ENCODE results near the gene PGM5. TPM values are rescaled to one million over a fixed set of nuclear protein-coding genes. Genes with fewer than 3 reads are reported as not detected.

PGM5 gene
- total RNA-seq, 1 donor from 2014 or later, result not detected

DNA sequence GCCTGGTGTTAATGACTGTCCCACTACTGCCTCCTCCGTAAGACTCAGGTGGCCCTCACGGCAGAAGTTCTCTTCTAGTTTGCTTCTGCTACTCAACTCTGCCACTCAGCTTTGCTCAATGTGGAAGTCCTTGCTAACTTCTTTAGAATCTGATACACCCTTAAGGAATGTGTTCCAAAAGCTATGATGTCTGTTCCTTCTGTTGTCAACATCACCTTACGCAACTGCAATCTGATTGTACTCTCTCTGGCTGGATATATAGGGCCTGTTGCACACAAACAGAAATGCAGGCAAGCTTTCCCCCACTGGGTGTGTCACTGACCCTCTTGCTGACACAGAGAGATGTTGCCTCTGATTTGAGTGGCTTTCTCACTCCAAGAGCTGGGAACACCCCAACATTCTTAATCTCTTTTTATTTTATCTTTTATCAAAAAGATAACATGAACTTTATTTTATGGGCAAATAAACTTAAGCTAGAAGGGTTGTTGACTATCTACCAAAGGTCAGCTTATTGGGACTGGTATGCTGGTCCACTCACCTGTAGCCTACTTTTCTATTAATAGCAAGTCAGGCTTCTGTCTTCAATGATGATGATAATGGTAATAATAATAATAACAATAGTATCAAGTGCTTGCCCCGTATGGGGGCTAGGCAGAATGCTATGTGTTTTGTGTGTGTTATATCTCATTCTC lies 159.1 kb downstream of the PGM5 start:
- Mint-ChIP-seq H3K27me3 (ENCODE audit: insufficient read depth) (no peaks in the 10 kb centered on the region), H3K27ac (no peak overlapping the region), H3K4me1 (ENCODE audit: low read depth) (no peaks in the 10 kb centered on the region), H3K9me3 (peaks cover 14% of the 10 kb centered on the region), H3K36me3 (ENCODE audit: low read depth) (no peaks in the 10 kb centered on the region), H3K4me3 (no peak overlapping the region)
- intact Hi-C loops (cut with micrococcal nuclease), result no loop called here
- DNase-seq (ENCODE audit: low spot score), result no peak

DNA sequence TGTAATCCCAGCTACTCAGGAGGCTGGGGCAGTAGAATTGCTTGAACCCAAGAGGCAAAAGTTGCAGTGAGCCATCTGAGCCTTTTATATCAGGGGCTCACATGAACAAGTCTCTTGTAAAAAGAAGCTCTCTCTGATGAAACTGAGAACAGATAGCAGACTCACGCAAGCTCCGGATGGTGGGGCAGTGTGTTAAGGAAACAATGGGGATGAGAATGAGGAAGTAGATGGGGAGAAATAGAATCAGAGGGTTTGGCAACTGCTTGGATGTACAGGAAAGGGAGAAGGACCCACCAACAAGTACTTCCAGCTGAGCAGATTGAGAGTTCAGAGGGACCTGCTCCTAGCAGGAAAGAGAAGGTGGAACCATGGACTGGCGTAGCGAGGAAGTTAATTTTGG lies 165.7 kb downstream of the PGM5 start:
- no peak for DNase-seq (ENCODE audit: low spot score)
- H3K27ac Mint-ChIP-seq, result no peak overlapping the region
- peaks cover 2% of the 10 kb centered on the region for H3K27me3 Mint-ChIP-seq (ENCODE audit: insufficient read depth)
- H3K4me3 Mint-ChIP-seq, result no peak overlapping the region
- peaks cover 14% of the 10 kb centered on the region for H3K9me3 Mint-ChIP-seq
- no peaks in the 10 kb centered on the region for H3K36me3 Mint-ChIP-seq (ENCODE audit: low read depth)
- H3K4me1 Mint-ChIP-seq (ENCODE audit: low read depth), result no peaks in the 10 kb centered on the region
- intact Hi-C loops (cut with micrococcal nuclease), result no loop called here

DNA sequence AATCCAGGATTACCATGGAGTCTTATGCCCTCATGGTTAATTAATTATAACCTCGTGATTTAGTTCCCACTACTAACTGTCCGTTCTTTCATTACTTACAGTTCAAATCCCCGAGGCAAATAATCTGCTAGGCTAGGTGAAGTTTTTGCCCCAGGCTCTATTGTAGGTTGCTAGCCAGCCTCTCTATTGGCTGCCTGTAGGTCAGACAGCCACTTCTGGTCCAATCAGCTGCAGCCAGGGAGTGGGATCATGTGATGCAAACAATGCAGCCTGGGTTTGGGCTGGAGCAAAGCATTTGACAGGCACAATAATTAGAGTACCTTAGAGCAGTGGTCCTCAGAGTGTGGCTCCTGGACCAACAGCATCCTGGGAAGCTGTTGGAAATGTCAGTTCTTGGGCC lies 166.5 kb downstream of the PGM5 start:
- Mint-ChIP-seq H3K4me1 (ENCODE audit: low read depth) (no peaks in the 10 kb centered on the region), H3K27ac (no peak overlapping the region), H3K27me3 (ENCODE audit: insufficient read depth) (peaks cover 4% of the 10 kb centered on the region), H3K9me3 (peaks cover 7% of the 10 kb centered on the region), H3K36me3 (ENCODE audit: low read depth) (no peaks in the 10 kb centered on the region), H3K4me3 (no peak overlapping the region)
- no peak for DNase-seq (ENCODE audit: low spot score)
- intact Hi-C loops (cut with micrococcal nuclease), result no loop called here

DNA sequence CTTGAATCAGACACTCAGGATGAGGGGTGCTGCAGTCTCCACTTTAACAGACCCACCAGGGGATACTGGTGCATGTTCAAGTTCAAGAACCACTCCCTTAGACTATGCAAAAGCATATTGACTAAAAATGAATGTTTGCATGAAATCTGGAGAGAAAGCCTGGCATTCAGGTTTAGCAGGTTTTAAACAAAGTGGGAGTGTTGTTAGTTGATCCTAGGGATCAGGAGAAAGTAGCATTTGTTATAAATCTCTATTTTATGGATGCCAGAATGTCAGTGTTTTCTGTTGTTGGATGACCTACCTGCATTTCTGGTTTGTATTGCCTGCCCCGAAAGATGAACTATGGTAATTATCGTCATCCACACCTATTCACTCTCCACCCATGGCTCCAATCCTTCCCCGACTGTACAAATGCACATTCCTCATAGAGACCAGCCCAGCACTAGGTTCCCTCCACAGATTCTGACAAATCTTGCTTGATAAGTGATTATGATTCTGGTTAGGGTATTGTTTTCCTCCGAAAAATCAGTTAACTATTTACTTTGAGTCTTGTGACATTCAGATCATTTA lies 167.0 kb downstream of the PGM5 start:
- no peaks in the 10 kb centered on the region for H3K4me1 Mint-ChIP-seq (ENCODE audit: low read depth)
- intact Hi-C loops (cut with micrococcal nuclease), result no loop called here
- no peak for DNase-seq (ENCODE audit: low spot score)
- H3K27me3 Mint-ChIP-seq (ENCODE audit: insufficient read depth), result peaks cover 5% of the 10 kb centered on the region
- H3K36me3 Mint-ChIP-seq (ENCODE audit: low read depth), result no peaks in the 10 kb centered on the region
- peaks cover 2% of the 10 kb centered on the region for H3K9me3 Mint-ChIP-seq
- H3K4me3 Mint-ChIP-seq, result no peak overlapping the region
- H3K27ac Mint-ChIP-seq, result no peak overlapping the region

DNA sequence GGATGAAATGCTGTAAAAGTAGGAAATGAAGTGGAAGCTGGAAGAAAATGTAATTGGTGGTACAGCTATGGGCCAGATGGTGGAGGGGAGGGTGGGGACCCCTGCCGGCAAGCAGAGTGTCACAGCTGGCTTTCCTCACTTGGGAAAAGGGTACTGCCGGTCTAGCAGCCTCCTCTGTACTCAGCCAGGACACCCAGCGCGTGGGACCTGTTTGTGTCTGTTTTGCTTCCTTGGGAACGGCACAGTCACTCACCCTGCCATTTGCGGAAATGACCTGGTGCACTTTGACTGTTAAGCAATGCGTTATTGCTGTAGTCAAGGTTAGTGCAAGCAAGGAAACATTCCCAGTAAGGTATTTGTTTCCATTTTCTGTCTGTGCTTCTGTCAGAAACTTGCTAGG lies 174.2 kb downstream of the PGM5 start:
- Mint-ChIP-seq H3K4me3 (no peak overlapping the region), H3K36me3 (ENCODE audit: low read depth) (no peaks in the 10 kb centered on the region), H3K27ac (no peak overlapping the region), H3K4me1 (ENCODE audit: low read depth) (no peaks in the 10 kb centered on the region), H3K9me3 (no peaks in the 10 kb centered on the region), H3K27me3 (ENCODE audit: insufficient read depth) (peaks cover 8% of the 10 kb centered on the region)
- intact Hi-C loops (cut with micrococcal nuclease), result no loop called here
- DNase-seq (ENCODE audit: low spot score), result no peak

DNA sequence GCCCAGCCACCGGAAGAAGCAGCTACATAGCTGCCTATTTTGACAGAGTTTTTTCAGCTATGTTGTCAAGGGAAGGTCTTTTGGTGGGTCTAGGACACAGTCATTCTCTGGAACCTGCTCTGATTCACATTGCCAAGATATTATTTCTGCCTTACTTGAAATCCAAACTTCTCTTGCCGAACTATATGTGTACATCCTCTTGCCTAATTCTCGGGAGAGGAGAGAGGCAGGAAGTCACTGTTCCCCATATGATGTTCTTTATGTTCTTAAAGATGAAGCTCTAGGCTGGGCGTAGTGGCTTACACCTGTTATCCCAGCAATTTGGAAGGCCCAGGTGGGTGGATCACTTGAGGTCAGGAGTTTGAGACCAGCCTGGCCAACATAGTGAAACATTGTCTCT lies 175.7 kb downstream of the PGM5 start:
- H3K27ac Mint-ChIP-seq, result no peak overlapping the region
- no peaks in the 10 kb centered on the region for H3K36me3 Mint-ChIP-seq (ENCODE audit: low read depth)
- peaks cover 10% of the 10 kb centered on the region for H3K27me3 Mint-ChIP-seq (ENCODE audit: insufficient read depth)
- no peaks in the 10 kb centered on the region for H3K9me3 Mint-ChIP-seq
- intact Hi-C loops (cut with micrococcal nuclease), result no loop called here
- no peak for DNase-seq (ENCODE audit: low spot score)
- H3K4me1 Mint-ChIP-seq (ENCODE audit: low read depth), result no peaks in the 10 kb centered on the region
- no peak overlapping the region for H3K4me3 Mint-ChIP-seq

DNA sequence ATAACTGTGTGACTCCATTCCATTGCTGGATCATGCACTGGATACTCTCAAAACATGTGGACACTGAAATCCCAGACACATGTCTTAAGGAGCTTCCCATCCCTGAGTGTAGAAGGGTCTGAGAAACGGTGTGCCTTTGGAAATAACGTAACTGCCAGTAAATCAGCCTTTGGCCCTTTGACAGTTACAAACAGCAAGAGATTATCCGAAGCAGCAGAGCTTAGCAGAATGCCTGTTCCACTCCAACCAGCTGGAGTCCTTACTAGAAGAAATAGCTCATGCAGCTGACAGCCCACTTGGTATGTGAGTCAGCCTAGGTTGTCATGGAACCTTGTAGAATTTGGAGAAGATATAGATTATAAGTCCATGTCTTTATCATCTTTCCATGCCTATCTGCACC lies 177.3 kb downstream of the PGM5 start:
- Mint-ChIP-seq H3K4me1 (ENCODE audit: low read depth) (no peaks in the 10 kb centered on the region), H3K27ac (no peak overlapping the region), H3K27me3 (ENCODE audit: insufficient read depth) (peaks cover 7% of the 10 kb centered on the region), H3K9me3 (no peaks in the 10 kb centered on the region), H3K36me3 (ENCODE audit: low read depth) (no peaks in the 10 kb centered on the region), H3K4me3 (no peak overlapping the region)
- intact Hi-C loops (cut with micrococcal nuclease), result no loop called here
- DNase-seq (ENCODE audit: low spot score), result no peak

DNA sequence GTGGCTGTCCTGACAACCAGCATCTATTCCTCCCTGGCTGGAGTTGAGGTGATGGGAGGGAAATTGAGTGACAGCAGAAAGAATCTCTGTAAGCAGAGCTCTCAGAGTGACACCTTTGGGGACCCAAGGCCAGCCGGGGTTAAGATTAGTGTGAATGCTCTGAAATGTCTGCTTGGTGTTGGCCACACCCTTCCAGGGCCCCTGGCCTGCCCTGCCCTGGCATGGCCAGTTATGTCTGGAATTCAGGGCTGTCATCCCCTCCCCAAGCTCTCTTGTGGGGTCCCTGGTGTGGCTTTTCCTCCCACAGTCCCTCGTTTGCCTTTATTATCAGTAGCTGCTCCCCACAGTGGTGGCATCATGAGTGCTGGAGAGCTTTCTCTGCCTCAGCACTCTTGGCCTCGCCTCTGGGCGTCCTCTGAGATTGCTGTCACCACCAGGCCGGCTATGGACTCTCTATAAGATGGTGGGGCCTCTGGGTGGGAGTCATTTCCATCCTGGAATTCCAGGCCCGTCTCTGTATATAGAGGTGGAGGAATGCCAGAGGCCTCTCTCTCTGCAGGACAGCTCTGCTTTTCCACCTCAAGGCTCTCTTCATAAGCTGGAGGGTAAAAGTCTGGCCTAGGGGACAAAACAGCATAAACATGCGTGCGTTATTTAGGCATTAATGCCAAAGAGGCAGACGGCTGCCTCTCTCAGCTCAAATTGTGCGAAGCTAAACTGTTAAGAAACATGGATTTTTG lies 180.6 kb downstream of the PGM5 start:
- Mint-ChIP-seq H3K27ac (no peak overlapping the region), H3K27me3 (ENCODE audit: insufficient read depth) (peaks cover 6% of the 10 kb centered on the region), H3K4me1 (ENCODE audit: low read depth) (no peaks in the 10 kb centered on the region), H3K4me3 (no peak overlapping the region), H3K9me3 (no peaks in the 10 kb centered on the region), H3K36me3 (ENCODE audit: low read depth) (no peaks in the 10 kb centered on the region)
- no peak for DNase-seq (ENCODE audit: low spot score)
- intact Hi-C loops (cut with micrococcal nuclease), result no loop called here

DNA sequence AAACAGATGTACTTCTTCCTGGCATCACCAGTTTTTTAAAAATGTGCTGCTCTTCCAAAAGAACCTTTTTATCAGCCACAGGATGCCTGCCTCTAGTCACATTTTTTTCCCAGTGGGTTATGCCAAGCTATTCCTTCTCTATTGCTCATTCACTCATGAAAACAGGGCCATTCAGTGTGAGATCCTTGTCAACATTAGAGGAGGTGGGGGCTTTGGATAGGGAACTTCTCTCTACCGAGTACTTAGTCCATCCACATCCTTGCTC lies 181.1 kb downstream of the PGM5 start:
- peaks cover 10% of the 10 kb centered on the region for H3K27me3 Mint-ChIP-seq (ENCODE audit: insufficient read depth)
- intact Hi-C loops (cut with micrococcal nuclease), result no loop called here
- H3K4me3 Mint-ChIP-seq, result no peak overlapping the region
- no peak for DNase-seq (ENCODE audit: low spot score)
- H3K36me3 Mint-ChIP-seq (ENCODE audit: low read depth), result no peaks in the 10 kb centered on the region
- no peaks in the 10 kb centered on the region for H3K4me1 Mint-ChIP-seq (ENCODE audit: low read depth)
- H3K9me3 Mint-ChIP-seq, result no peaks in the 10 kb centered on the region
- H3K27ac Mint-ChIP-seq, result no peak overlapping the region

DNA sequence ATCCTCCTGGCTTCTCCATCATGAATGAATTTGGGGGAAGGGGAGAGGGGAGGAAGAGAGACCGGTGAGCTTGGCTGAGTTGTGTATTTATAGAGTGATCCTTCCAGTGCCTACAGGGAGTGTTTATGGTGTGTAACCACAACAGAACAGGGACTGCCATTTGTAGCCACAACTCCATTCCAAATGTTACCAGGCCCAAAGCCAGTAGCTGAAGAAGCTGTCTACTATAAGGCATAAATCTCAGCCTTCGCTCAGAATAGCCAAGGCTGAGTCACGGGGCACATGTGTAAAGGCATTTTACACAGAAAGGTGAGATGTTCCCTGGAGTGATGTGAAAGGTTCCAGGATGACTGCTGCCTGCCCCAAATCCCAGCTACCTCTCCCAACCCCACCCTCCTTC lies 181.8 kb downstream of the PGM5 start:
- Mint-ChIP-seq H3K4me1 (ENCODE audit: low read depth) (no peaks in the 10 kb centered on the region), H3K36me3 (ENCODE audit: low read depth) (no peaks in the 10 kb centered on the region), H3K9me3 (no peaks in the 10 kb centered on the region), H3K4me3 (no peak overlapping the region), H3K27me3 (ENCODE audit: insufficient read depth) (peaks cover 11% of the 10 kb centered on the region), H3K27ac (no peak overlapping the region)
- no peak for DNase-seq (ENCODE audit: low spot score)
- intact Hi-C loops (cut with micrococcal nuclease), result no loop called here

DNA sequence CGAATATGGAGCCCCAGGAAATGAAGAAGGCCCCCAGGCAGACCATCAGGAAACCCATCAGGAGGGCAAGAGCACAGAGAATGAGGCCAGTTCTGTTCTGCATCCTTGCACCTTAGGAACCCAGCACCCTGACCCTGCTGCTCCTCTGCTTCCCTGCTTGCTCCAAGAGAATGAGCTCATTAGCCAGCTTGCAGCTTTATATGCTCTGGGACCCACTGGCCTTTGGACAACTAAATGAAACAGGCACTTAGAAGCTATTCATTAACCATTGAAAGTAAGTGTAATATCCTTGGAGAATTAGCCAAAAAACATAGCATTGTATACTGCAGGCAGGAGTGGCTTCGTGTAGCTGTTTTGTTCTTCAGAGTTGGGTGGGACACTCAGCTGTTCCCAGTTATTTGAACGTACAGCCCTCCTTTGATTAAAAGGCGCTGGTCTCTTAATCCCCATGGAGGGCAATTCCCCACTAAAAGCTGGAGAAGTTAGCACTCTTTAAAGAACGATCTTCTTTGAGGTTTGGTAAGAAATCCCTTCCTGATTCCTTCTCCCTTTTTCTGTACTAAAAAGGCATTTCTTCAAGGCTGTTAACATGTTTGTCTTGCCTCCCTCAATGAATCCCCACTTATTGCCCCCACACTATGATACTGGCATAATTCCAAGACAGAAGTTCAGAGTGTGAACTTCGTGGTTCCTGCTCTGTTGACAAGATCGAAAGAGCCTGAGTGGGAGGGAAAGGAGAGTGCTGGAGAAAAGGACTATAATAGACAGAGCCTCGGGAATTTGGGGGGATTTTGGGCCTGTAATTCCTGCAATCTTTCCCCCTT lies 184.5 kb downstream of the PGM5 start, which contains the start of gene TMEM252:
Gene TMEM252, minus strand, starts transcription at position 172 of the 824 bp plus-strand sequence. Its CDS starts 69 bp downstream, at position 103.
- no peak for DNase-seq (ENCODE audit: low spot score)
- intact Hi-C loops (cut with micrococcal nuclease), result no loop called here
- H3K4me3 Mint-ChIP-seq, result no peak within 1 kb of the TSS
- H3K9me3 Mint-ChIP-seq, result no peaks in the 10 kb centered on the region
- no peaks in the 10 kb centered on the region for H3K4me1 Mint-ChIP-seq (ENCODE audit: low read depth)
- H3K27ac Mint-ChIP-seq, result no peak within 1 kb of the TSS
- no peaks in the 10 kb centered on the region for H3K36me3 Mint-ChIP-seq (ENCODE audit: low read depth)
- peaks cover 13% of the 10 kb centered on the region for H3K27me3 Mint-ChIP-seq (ENCODE audit: insufficient read depth)

DNA sequence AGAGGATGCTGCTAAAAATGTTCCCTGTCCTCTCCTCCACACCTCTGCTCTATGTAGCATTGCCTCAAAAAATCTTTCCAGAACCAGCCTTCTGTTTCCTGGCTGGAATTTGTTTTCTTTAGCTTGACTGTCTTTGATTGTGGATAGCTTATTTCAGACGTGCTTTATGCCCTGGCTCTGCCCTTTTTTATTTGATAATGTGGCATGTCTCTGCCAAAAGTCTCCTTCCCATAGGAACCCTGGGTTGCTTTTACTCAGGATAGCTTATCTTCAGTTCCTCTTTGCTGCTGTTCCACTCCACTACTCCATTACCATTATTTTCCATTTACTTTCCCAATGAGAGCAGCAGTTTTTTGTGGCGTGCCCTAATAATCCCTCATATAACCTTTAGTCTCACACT lies 185.2 kb downstream of the PGM5 start:
- Mint-ChIP-seq H3K4me1 (ENCODE audit: low read depth) (peaks cover 3% of the 10 kb centered on the region), H3K27ac (no peak overlapping the region), H3K27me3 (ENCODE audit: insufficient read depth) (peaks cover 13% of the 10 kb centered on the region), H3K36me3 (ENCODE audit: low read depth) (no peaks in the 10 kb centered on the region), H3K4me3 (no peak overlapping the region), H3K9me3 (no peaks in the 10 kb centered on the region)
- intact Hi-C loops (cut with micrococcal nuclease), result no loop called here
- no peak for DNase-seq (ENCODE audit: low spot score)
